Measurements from ENCODE around the gene GPR18.

The GPR18 gene

GRCh38 chr13:99294958-99295357, 36.8 kb upstream of the GPR18 start:
- no peak for TF ChIP-seq SPI1 (IDR thresholded peaks at IDR 0.05; ENCODE audit: borderline replicate concordance, low read depth)
- no peak for TF ChIP-seq POLR2AphosphoS5 (IDR thresholded peaks at IDR 0.05; ENCODE audit: low read depth)
- no peak for TF ChIP-seq REST (IDR thresholded peaks at IDR 0.05; ENCODE audit: insufficient replicate concordance, low read depth)
- DNase-seq (ENCODE audit: low read depth in 1 of 2, low spot score in 1 of 2) = no peak
- Histone ChIP-seq H3K27me3 (ENCODE audit: insufficient read depth, poor library complexity, severe bottlenecking) (no peaks in the 10 kb centered on the region), H3K27ac (replicated peaks) (no peak overlapping the region), H3K4me3 (replicated peaks; ENCODE audit: insufficient read depth, low read length) (no peak overlapping the region)

- Histone ChIP-seq H3K4me3 (replicated peaks; ENCODE audit: insufficient read depth, low read length) (no peak overlapping the region), H3K27ac (replicated peaks) (no peak overlapping the region; the same call in 1 of the 2 replicates), H3K27me3 (ENCODE audit: insufficient read depth, poor library complexity, severe bottlenecking) (no peaks in the 10 kb centered on the region)
- TF ChIP-seq POLR2AphosphoS5 (IDR thresholded peaks at IDR 0.05; ENCODE audit: low read depth) = 0 out of 2 replicates have a peak, but pooled peaks have one; percentile 23
- TF ChIP-seq REST (IDR thresholded peaks at IDR 0.05; ENCODE audit: insufficient replicate concordance, low read depth) = no peak
- no peak for DNase-seq (ENCODE audit: low read depth in 1 of 2, low spot score in 1 of 2)
These were observed 36.0 kb upstream of the GPR18 start for GRCh38 chr13:99294198-99294597.

- no peaks in the 10 kb centered on the region for H3K27me3 ChIP-seq (ENCODE audit: insufficient read depth, poor library complexity, severe bottlenecking)
- peak in 1 of 2 experiments; percentile 73 for DNase-seq (ENCODE audit: low read depth in 1 of 2, low spot score in 1 of 2)
- peak overlapping the region; percentile 36 for H3K27ac ChIP-seq (replicated peaks)
- H3K4me3 ChIP-seq (replicated peaks; ENCODE audit: insufficient read depth, low read length) = no peak overlapping the region
- TF ChIP-seq REST (IDR thresholded peaks at IDR 0.05; ENCODE audit: insufficient replicate concordance, low read depth) (no peak), POLR2AphosphoS5 (IDR thresholded peaks at IDR 0.05; ENCODE audit: low read depth) (no peak), CTCF (IDR thresholded peaks at IDR 0.05; ENCODE audit: insufficient read depth, low read length) (no peak), SPI1 (IDR thresholded peaks at IDR 0.05; ENCODE audit: borderline replicate concordance, low read depth) (no peak), GABPA (IDR thresholded peaks at IDR 0.05; ENCODE audit: low read depth) (no peak)
These were observed 35.0 kb upstream of the GPR18 start for GRCh38 chr13:99293178-99293577.

- H3K27ac ChIP-seq (replicated peaks) = no peak overlapping the region
- H3K27me3 ChIP-seq (ENCODE audit: insufficient read depth, poor library complexity, severe bottlenecking) = no peaks in the 10 kb centered on the region
- no peak overlapping the region for H3K4me3 ChIP-seq (replicated peaks; ENCODE audit: insufficient read depth, low read length)
- TF ChIP-seq POLR2AphosphoS5 (IDR thresholded peaks at IDR 0.05; ENCODE audit: low read depth) = no peak; the same call in 1 of the 2 replicates
- no peak for DNase-seq (ENCODE audit: low read depth in 1 of 2, low spot score in 1 of 2)
These were observed 32.7 kb upstream of the GPR18 start for GRCh38 chr13:99290894-99291293.
